ENCODE results near the gene ARSG. TPM values are rescaled to one million over a fixed set of nuclear protein-coding genes. Genes with fewer than 3 reads are reported as not detected.
"Not testable (repeated sequence)": the region's sequence is repeated elsewhere in the genome, so short reads cannot be mapped to it uniquely, and the experiment has no call there.

ARSG gene
- total RNA-seq, 4 donors from 2014 or later = 6.1 to 8.9 (median 7.0) TPM

DNA sequence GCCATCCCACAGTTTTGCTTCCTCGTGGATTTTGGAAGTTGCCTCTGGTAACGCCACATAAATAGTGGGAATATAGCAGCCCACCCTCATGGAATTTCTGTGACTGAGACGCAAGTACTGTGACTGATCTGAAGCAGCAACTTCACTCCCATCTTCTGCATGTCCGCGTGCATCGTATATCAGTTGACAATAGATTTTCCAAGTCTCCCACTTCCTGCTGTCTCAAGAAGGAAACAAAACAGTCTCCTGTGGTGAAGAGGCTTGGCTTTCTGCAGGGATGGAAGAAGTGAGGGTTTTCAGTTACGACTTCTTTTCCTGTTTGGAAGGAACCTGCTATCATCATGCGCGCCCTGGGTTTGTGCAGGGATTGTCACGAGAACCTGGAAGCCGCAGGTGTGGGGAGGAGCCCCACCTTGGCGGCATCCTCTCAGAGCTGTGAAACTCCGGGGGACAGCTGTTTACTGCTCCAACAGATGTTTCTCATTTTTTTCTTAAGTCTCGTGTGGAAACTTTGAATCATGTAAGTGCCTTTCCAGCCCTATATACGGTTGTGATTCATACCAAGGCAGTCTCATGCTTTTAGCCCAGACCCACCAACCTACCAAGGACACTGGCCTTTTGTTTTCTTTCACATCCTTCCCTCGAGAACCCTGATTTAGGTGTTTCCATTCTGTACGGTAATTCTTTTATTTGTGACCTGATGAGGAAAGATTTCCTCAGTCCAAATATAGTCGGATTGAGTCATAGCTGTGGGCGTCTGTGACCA lies 108.5 kb downstream of the ARSG start:
- Histone ChIP-seq H3K36me3 (no peaks in the 10 kb centered on the region), H3K4me1 (peaks cover 0 to 14% (median 4%) of the 10 kb centered on the region in 3 donors), H3K27ac (peak overlapping the region in 2 of 4 donors; percentile 26 to 27), H3K9me3 (peaks cover 0 to 6% (median 3%) of the 10 kb centered on the region in 3 donors), H3K4me3 (peak overlapping the region in 1 of 4 donors; percentile 24), H3K27me3 (no peaks in the 10 kb centered on the region)
- TF ChIP-seq POLR2A (IDR thresholded peaks at IDR 0.05) = no peak
- TF ChIP-seq, protein P1, sequence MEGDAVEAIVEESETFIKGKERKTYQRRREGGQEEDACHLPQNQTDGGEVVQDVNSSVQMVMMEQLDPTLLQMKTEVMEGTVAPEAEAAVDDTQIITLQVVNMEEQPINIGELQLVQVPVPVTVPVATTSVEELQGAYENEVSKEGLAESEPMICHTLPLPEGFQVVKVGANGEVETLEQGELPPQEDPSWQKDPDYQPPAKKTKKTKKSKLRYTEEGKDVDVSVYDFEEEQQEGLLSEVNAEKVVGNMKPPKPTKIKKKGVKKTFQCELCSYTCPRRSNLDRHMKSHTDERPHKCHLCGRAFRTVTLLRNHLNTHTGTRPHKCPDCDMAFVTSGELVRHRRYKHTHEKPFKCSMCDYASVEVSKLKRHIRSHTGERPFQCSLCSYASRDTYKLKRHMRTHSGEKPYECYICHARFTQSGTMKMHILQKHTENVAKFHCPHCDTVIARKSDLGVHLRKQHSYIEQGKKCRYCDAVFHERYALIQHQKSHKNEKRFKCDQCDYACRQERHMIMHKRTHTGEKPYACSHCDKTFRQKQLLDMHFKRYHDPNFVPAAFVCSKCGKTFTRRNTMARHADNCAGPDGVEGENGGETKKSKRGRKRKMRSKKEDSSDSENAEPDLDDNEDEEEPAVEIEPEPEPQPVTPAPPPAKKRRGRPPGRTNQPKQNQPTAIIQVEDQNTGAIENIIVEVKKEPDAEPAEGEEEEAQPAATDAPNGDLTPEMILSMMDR (IDR thresholded peaks at IDR 0.05) = no peak
- no peak for DNase-seq
- 50% methylated on average over 12 to 18 of the region's 19 CpGs for WGBS, 2 donors
- intact Hi-C loops (cut with DNase I) = no loop called here

DNA sequence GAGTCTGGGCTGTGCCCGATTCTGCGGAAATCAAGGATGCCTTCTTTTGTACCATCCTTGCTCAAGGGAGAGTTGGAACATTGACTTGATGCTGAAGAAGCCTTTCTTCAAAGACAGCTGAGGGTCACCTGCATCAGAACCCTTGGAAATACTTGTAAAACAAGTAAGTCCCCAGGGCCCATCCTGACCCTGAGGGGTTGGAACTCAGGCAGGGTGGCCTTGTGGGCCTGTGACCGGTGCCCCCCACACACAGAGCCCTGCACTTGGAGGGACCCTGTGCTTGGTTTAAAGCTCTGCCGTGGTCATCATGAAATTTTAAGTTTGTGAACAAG lies 109.1 kb downstream of the ARSG start:
- intact Hi-C loops (cut with DNase I) = no loop called here
- peaks cover 0 to 14% (median 4%) of the 10 kb centered on the region in 3 donors for H3K4me1 ChIP-seq
- H3K9me3 ChIP-seq = peaks cover 0 to under 1% (median 0%) of the 10 kb centered on the region in 3 donors
- no peak for DNase-seq
- no peaks in the 10 kb centered on the region for H3K27me3 ChIP-seq
- H3K4me3 ChIP-seq = no peak overlapping the region
- TF ChIP-seq, protein P1 (IDR thresholded peaks at IDR 0.05) = no peak
- TF ChIP-seq POLR2A (IDR thresholded peaks at IDR 0.05) = no peak
- WGBS, 2 donors = 50 to 79% methylated on average over 4 of the region's 4 CpGs
- H3K27ac ChIP-seq = peak overlapping the region in 1 of 4 donors; percentile 26
- H3K36me3 ChIP-seq = no peaks in the 10 kb centered on the region

DNA sequence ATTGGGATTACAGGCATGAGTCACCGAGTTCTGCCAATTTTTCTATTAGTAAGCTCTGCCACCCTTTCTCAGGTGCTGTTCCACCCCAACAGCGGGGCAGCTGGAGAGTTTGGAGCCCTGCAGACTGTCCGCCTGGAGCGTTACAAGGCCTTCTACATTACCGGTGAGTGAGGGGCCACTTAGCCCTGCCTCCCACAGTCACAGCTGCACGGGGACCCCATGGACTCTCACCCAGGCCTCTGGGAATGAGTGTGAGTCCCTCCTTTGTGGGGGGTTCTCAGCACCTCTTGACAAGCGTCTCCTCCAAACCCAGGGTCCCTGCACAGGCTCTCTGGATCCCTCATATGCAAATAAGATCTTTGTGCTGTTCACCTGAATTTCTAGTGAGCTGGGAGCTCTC lies 110.0 kb downstream of the ARSG start:
- Histone ChIP-seq H3K4me3 (no peak overlapping the region), H3K36me3 (no peaks in the 10 kb centered on the region), H3K9me3 (peaks cover 0 to 6% (median 0%) of the 10 kb centered on the region in 3 donors), H3K4me1 (peaks cover 0 to 14% (median 4%) of the 10 kb centered on the region in 3 donors), H3K27ac (no peak overlapping the region), H3K27me3 (no peaks in the 10 kb centered on the region)
- DNase-seq = no peak
- 91 to 94% methylated on average over 7 of the region's 7 CpGs for WGBS, 2 donors
- no peak for TF ChIP-seq POLR2A (IDR thresholded peaks at IDR 0.05)
- TF ChIP-seq, protein P1 (IDR thresholded peaks at IDR 0.05) = no peak
- intact Hi-C loops (cut with DNase I) = no loop called here

DNA sequence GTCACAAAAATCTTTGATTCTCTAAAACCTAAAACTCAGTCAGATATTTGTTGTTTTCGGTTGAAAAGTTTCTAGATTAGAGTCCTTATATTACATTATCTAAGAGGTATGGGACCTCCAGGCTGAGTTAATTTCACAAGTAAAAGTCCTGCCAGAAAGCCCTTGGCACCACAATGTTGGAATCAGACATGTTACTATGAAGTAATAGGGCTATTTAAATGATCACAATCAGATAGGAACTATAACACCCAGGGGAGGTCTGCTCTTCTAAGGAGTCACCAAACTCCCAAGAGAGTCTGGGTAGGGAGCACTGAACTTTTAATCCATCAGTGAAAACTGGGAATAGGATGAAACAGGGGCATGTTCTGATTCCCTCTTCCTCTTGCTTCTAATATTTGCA lies 111.8 kb downstream of the ARSG start:
- Histone ChIP-seq H3K4me1 (peaks cover 0 to 14% (median 4%) of the 10 kb centered on the region in 3 donors), H3K27me3 (no peaks in the 10 kb centered on the region), H3K27ac (no peak overlapping the region), H3K9me3 (peaks cover 0 to 6% (median 0%) of the 10 kb centered on the region in 3 donors), H3K36me3 (no peaks in the 10 kb centered on the region), H3K4me3 (no peak overlapping the region)
- intact Hi-C loops (cut with DNase I) = no loop called here
- TF ChIP-seq POLR2A (IDR thresholded peaks at IDR 0.05) = no peak
- TF ChIP-seq, protein P1 (IDR thresholded peaks at IDR 0.05) = no peak
- 79 to 82% methylated on average over 1 of the region's 1 CpG for WGBS, 2 donors
- no peak for DNase-seq

DNA sequence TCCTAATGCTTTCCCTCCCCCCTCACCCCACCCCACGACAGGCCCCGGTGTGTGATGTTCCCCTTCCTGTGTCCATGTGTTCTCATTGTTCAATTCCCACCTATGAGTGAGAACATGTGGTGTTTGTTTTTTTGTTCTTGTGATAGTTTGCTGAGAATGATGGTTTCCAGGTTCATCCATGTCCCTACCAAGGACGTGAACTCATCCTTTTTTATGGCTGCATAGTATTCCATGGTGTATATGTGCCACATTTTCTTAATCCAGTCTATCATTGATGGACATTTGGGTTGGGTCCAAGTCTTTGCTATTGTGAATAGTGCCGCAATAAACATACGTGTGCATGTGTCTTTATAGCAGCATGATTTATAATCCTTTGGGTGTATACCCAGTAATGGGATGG lies 112.5 kb downstream of the ARSG start:
- DNase-seq; H3K27ac ChIP-seq; H3K9me3 ChIP-seq; H3K4me3 ChIP-seq; H3K36me3 ChIP-seq; intact Hi-C loops (cut with DNase I); H3K27me3 ChIP-seq: not testable (repeated sequence)
- peaks cover 0 to 12% (median 2%) of the 10 kb centered on the region in 3 donors for H3K4me1 ChIP-seq
- WGBS, 2 donors = 87 to 88% methylated on average over 5 of the region's 5 CpGs

DNA sequence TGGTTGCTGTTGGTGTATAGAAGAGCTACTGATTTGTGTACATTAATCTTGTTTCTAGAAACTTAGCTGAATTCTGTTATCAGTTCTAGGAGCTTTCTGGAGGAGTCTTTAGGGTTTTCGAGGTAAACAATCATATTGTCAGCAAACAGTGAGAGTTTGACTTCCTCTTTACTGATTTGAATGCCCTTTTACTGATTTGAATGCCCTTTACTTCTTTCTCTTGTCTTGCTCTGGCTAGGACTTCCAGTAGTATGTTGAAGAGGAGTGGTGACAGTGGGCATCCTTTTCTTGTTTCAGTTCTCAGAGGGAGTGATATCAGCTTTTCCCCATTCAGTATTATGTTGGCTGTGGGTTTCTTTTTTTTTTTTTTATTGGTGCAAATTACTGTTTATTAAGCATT lies 116.4 kb downstream of the ARSG start:
- H3K27me3 ChIP-seq; H3K27ac ChIP-seq; H3K4me3 ChIP-seq; intact Hi-C loops (cut with DNase I); H3K4me1 ChIP-seq; DNase-seq; H3K9me3 ChIP-seq; H3K36me3 ChIP-seq: not testable (repeated sequence)
- 60 to 64% methylated on average over 1 of the region's 1 CpG for WGBS, 2 donors
